ENCODE measurements around the gene FBXL7. TPM values are rescaled to one million over a fixed set of nuclear protein-coding genes. Genes with fewer than 3 reads are reported as not detected.

FBXL7 gene
- total and polyA plus RNA-seq, 2 experiments from 2014 or later: 4.5 to 15.2 TPM

DNA sequence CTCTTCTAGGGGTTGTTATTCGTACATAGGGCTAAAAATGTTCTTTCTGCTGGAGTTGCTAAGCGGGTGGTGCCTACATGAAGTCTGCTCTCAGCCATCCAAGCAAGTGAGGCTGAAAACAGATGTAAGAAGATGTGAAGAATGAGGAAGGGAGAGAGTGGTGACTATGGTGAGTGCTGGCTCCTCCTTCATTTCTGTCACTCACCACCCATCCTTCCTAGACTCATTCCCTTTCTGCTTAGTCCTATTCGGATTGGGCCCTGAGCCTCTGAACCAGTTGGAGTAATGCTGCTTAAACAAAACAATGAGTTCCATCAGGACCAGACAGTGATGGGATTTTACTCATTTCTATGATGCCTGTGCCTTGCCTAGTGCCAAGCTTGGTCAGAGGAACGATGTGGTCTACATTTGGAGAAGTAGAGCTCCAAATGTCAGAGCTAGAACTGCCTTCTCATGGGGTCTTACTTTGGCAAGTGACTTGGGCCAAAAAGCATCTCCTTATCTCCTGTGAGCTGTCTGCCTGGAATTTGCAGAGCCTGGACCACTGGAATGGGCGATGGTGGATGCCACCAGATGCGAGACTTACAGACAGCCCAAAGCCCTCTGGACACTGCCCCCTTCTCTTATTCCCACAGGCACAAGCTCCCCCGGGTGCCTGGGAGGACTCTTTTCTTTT is 192.9 kb downstream of the FBXL7 start (continued):
- TF ChIP-seq ZNF331 (CRISPR knock-in tag; IDR thresholded peaks at IDR 0.05; ENCODE audit: low read depth) (no peak), POLR2AphosphoS5 (IDR thresholded peaks at IDR 0.05; ENCODE audit: low read depth) (no peak)

- Mint-ChIP-seq H3K9me3 (no peaks in the 10 kb centered on the region; the same call in 2 of the 3 replicates), H3K27me3 (ENCODE audit: insufficient read depth, low read depth, poor library complexity) (peaks cover 1% of the 10 kb centered on the region), H3K4me1 (peaks cover 27% of the 10 kb centered on the region), H3K27ac (no peak overlapping the region), H3K4me3 (no peak overlapping the region), H3K36me3 (ENCODE audit: low read depth) (no peaks in the 10 kb centered on the region)
- H3K4me1 ChIP-seq (ENCODE audit: insufficient read depth): peaks cover 20% of the 10 kb centered on the region
- no peaks in the 10 kb centered on the region for H3K36me3 ChIP-seq (ENCODE audit: insufficient read depth)
- TF ChIP-seq, protein P1, sequence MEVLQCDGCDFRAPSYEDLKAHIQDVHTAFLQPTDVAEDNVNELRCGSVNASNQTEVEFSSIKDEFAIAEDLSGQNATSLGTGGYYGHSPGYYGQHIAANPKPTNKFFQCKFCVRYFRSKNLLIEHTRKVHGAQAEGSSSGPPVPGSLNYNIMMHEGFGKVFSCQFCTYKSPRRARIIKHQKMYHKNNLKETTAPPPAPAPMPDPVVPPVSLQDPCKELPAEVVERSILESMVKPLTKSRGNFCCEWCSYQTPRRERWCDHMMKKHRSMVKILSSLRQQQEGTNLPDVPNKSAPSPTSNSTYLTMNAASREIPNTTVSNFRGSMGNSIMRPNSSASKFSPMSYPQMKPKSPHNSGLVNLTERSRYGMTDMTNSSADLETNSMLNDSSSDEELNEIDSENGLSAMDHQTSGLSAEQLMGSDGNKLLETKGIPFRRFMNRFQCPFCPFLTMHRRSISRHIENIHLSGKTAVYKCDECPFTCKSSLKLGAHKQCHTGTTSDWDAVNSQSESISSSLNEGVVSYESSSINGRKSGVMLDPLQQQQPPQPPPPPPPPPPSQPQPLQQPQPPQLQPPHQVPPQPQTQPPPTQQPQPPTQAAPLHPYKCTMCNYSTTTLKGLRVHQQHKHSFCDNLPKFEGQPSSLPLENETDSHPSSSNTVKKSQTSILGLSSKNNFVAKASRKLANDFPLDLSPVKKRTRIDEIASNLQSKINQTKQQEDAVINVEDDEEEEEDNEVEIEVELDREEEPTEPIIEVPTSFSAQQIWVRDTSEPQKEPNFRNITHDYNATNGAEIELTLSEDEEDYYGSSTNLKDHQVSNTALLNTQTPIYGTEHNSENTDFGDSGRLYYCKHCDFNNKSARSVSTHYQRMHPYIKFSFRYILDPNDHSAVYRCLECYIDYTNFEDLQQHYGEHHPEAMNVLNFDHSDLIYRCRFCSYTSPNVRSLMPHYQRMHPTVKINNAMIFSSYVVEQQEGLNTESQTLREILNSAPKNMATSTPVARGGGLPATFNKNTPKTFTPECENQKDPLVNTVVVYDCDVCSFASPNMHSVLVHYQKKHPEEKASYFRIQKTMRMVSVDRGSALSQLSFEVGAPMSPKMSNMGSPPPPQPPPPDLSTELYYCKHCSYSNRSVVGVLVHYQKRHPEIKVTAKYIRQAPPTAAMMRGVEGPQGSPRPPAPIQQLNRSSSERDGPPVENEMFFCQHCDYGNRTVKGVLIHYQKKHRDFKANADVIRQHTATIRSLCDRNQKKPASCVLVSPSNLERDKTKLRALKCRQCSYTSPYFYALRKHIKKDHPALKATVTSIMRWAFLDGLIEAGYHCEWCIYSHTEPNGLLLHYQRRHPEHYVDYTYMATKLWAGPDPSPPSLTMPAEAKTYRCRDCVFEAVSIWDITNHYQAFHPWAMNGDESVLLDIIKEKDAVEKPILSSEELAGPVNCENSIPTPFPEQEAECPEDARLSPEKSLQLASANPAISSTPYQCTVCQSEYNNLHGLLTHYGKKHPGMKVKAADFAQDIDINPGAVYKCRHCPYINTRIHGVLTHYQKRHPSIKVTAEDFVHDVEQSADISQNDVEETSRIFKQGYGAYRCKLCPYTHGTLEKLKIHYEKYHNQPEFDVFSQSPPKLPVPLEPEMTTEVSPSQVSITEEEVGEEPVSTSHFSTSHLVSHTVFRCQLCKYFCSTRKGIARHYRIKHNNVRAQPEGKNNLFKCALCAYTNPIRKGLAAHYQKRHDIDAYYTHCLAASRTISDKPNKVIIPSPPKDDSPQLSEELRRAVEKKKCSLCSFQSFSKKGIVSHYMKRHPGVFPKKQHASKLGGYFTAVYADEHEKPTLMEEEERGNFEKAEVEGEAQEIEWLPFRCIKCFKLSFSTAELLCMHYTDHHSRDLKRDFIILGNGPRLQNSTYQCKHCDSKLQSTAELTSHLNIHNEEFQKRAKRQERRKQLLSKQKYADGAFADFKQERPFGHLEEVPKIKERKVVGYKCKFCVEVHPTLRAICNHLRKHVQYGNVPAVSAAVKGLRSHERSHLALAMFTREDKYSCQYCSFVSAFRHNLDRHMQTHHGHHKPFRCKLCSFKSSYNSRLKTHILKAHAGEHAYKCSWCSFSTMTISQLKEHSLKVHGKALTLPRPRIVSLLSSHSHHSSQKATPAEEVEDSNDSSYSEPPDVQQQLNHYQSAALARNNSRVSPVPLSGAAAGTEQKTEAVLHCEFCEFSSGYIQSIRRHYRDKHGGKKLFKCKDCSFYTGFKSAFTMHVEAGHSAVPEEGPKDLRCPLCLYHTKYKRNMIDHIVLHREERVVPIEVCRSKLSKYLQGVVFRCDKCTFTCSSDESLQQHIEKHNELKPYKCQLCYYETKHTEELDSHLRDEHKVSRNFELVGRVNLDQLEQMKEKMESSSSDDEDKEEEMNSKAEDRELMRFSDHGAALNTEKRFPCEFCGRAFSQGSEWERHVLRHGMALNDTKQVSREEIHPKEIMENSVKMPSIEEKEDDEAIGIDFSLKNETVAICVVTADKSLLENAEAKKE (CRISPR knock-in tag; IDR thresholded peaks at IDR 0.05): no peak
- TF ChIP-seq, protein P2, sequence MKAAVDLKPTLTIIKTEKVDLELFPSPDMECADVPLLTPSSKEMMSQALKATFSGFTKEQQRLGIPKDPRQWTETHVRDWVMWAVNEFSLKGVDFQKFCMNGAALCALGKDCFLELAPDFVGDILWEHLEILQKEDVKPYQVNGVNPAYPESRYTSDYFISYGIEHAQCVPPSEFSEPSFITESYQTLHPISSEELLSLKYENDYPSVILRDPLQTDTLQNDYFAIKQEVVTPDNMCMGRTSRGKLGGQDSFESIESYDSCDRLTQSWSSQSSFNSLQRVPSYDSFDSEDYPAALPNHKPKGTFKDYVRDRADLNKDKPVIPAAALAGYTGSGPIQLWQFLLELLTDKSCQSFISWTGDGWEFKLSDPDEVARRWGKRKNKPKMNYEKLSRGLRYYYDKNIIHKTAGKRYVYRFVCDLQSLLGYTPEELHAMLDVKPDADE (IDR thresholded peaks at IDR 0.05): no peak
- TF ChIP-seq EZH2 (IDR thresholded peaks at IDR 0.05; ENCODE audit: low read depth, unreplicated experiment) (no peak), POLR2AphosphoS5 (IDR thresholded peaks at IDR 0.05; ENCODE audit: low read depth) (no peak), JUNB (IDR thresholded peaks at IDR 0.05; ENCODE audit: unreplicated experiment) (no peak), REST (IDR thresholded peaks at IDR 0.05; ENCODE audit: unreplicated experiment) (no peak), STAT1 (IDR thresholded peaks at IDR 0.05; ENCODE audit: unreplicated experiment) (no peak), ZNF331 (CRISPR knock-in tag; IDR thresholded peaks at IDR 0.05; ENCODE audit: low read depth) (no peak), CREB1 (CRISPR knock-in tag; IDR thresholded peaks at IDR 0.05; ENCODE audit: low read depth) (no peak), NANOG (IDR thresholded peaks at IDR 0.05; ENCODE audit: borderline replicate concordance) (no peak), ZNF114 (CRISPR knock-in tag; IDR thresholded peaks at IDR 0.05) (no peak), EZH2phosphoT487 (IDR thresholded peaks at IDR 0.05; ENCODE audit: unreplicated experiment) (no peak)
- TF ChIP-seq, protein P3, sequence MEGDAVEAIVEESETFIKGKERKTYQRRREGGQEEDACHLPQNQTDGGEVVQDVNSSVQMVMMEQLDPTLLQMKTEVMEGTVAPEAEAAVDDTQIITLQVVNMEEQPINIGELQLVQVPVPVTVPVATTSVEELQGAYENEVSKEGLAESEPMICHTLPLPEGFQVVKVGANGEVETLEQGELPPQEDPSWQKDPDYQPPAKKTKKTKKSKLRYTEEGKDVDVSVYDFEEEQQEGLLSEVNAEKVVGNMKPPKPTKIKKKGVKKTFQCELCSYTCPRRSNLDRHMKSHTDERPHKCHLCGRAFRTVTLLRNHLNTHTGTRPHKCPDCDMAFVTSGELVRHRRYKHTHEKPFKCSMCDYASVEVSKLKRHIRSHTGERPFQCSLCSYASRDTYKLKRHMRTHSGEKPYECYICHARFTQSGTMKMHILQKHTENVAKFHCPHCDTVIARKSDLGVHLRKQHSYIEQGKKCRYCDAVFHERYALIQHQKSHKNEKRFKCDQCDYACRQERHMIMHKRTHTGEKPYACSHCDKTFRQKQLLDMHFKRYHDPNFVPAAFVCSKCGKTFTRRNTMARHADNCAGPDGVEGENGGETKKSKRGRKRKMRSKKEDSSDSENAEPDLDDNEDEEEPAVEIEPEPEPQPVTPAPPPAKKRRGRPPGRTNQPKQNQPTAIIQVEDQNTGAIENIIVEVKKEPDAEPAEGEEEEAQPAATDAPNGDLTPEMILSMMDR (conservative IDR thresholded peaks at IDR 0.05; ENCODE audit: low read depth in 2 of 2): no peak
- no peaks in the 10 kb centered on the region for H3K27me3 ChIP-seq (ENCODE audit: insufficient read depth)
- H3K27ac ChIP-seq (ENCODE audit: low read depth): no peak overlapping the region
- no peak for ATAC-seq
- H2AFZ ChIP-seq: no peak overlapping the region
- H4K20me1 ChIP-seq (replicated peaks; ENCODE audit: insufficient read depth): no peaks in the 10 kb centered on the region
- H3F3A ChIP-seq (replicated peaks; ENCODE audit: low read depth): no peaks in the 10 kb centered on the region
- no peak for DNase-seq (ENCODE audit: low spot score)
- peaks cover 13% of the 10 kb centered on the region; the same call in 1 of the 2 replicates for H3K79me2 ChIP-seq (replicated peaks; ENCODE audit: insufficient read depth)
- H3K4me3 ChIP-seq: no peak overlapping the region
- 0 out of 2 replicates have a peak, but pooled peaks cover 4% of the 10 kb centered on the region for H3K9me2 ChIP-seq (ENCODE audit: insufficient read depth)
- no peak overlapping the region for H3K4me2 ChIP-seq
These were observed 193.4 kb downstream of the FBXL7 start for GRCh38 chr5:15693382-15693728.
